NB4 (cell line): ENCODE data around the gene SELPLG.
"Not testable (repeated sequence)": the region's sequence is repeated elsewhere in the genome, so short reads cannot be mapped to it uniquely, and the experiment has no call there.

Experiments
- DNase-seq: peaks from one replicate; pipeline ENCODE4 v3.0.0; 2010; ENCODE audit warnings: low read depth
- H3K4me3 ChIP-seq: one replicate; pipeline ENCODE4 v1.5.1; 2011; ENCODE audit warnings: mild to moderate bottlenecking, low read depth, low read length, moderate library complexity
- CTCF ChIP-seq: IDR thresholded peaks from one replicate; pipeline ENCODE4 v1.5.1; 2012; ENCODE audit warnings: low read depth, low read length
- MAX ChIP-seq: IDR thresholded peaks from 2 replicates; pipeline ENCODE4 v1.6.1; 2011; ENCODE audit warnings: low read depth, low read length
- MYC ChIP-seq: IDR thresholded peaks from 2 replicates; pipeline ENCODE4 v1.6.1; 2011; ENCODE audit warnings: low read depth, low read length
- POLR2A ChIP-seq: IDR thresholded peaks from 2 replicates; pipeline ENCODE4 v1.6.1; 2011; ENCODE audit warnings: mild to moderate bottlenecking; ENCODE audit not compliant: insufficient read length; ENCODE audit errors: extremely low read depth

Gene SELPLG

DNA sequence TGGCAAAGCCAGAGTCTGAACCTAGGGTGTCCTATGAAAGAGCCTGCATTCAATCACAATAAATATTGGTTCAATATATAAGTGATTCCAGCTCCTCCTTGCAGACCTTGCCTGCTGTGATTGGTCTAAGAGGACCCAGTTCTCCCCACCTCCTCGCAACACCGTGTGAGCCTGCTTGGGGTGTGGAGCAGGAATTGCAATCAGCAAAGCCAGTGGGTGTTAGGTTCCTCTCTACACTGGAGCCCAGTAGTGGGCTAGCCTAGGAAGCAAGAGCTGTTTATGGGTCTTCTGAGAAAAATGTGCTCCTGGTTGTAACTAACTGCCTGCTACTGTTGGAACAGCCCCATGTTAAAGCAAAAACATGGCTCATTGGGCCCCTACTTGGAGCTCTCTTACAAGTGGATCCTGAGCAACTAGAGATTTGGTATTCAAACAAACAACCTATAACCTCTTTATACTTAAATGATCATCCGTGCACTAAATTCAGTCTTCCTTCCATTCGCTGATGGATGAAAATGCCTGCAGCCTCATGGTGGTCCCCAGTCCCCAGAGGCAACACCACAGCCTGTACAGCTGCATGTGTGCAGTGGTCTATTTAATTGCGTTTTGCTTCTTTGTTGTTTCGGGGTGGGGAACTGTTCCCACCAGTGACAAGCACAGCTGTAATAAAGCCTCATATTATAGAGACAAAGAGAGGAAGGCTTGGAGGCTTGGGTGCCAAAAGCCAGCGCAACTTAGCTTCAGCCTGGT is 3.7 kb upstream of the SELPLG start:
- peak overlapping the region; percentile 14 for H3K4me3 ChIP-seq
- peak; percentile 80 for DNase-seq
- TF ChIP-seq MYC (0 out of 2 replicates have a peak, but pooled peaks have one; percentile 34), CTCF (no peak), POLR2A (no peak), MAX (0 out of 2 replicates have a peak, but pooled peaks have one; percentile 14)

- TF ChIP-seq MAX (no peak), MYC (no peak), CTCF (no peak), POLR2A (no peak)
- DNase-seq = no peak
- H3K4me3 ChIP-seq = peak overlapping the region; percentile 29
Measured at GRCh38 chr12:108635997-108636808, 2.5 kb upstream of the SELPLG start.

DNA sequence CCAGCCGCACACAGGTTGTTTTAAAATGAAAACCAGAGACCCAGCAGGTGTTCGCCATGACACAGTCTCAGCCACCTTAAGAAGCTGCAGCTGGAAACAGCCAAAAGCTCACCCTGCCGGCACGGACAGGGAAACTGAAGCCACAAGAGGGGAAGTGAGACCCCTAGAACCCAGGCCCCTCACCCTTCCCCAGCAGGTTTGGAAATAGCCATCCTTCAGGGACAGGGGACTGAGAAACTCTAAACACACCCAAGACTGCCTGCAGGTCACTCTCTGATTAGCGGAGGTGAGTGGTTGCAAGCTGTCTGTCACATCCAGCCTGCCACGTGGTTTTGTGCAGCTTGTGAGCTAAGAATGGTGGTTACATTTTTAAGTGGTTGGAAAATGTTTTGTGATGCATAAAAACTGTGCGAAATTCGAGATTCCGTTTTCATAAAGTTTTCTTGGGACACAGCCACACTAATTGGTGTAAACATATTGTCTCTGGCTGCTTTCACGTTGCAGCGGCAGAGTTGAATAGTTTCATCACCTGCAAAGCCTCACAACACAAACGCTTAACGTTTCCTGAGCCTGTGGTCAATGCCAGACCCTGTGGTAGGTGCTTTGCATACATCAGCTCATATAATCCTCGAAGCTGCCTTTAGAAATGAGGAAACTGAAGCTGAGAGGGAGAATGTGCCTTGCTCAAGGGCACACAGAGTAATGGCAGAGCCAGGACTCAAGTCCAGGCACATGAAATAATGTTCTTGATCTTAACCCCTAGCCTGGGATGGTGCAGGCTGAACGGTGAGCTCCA is 1.7 kb upstream of the SELPLG start:
- peak; percentile 99 for DNase-seq
- peak; percentile 99 for TF ChIP-seq MAX
- TF ChIP-seq MYC = peak; percentile 84; the same call in 1 of the 2 replicates
- peak; percentile 57 for TF ChIP-seq POLR2A
- TF ChIP-seq CTCF = no peak
- peak overlapping the region; percentile 29 for H3K4me3 ChIP-seq

GRCh38 chr12:108634341-108634751 is 652 bp upstream of the SELPLG start:
- peak; percentile 98 for DNase-seq
- H3K4me3 ChIP-seq = peak overlapping the region; percentile 45
- TF ChIP-seq MAX (peak; percentile 79), CTCF (peak; percentile 7), POLR2A (peak; percentile 22), MYC (peak; percentile 72)

- TF ChIP-seq MAX = no peak
- TF ChIP-seq POLR2A = no peak
- no peak for TF ChIP-seq CTCF
- no peak for TF ChIP-seq MYC
- no peak for DNase-seq
- peak overlapping the region; percentile 45 for H3K4me3 ChIP-seq
Measured at GRCh38 chr12:108633081-108633533, 587 bp downstream of the SELPLG start.

- H3K4me3 ChIP-seq, DNase-seq: not testable (repeated sequence)
Measured at GRCh38 chr12:108631261-108631660, 2.4 kb downstream of the SELPLG start.
